ENCODE data around the gene CTTN. TPM values are rescaled to one million over a fixed set of nuclear protein-coding genes. Genes with fewer than 3 reads are reported as not detected.

CTTN gene
- total RNA-seq, 1 donor from 2014 or later: 412 TPM

- DNase-seq (ENCODE audit: low read depth) (no peak), FAIRE-seq (no peak)
- no peak for TF ChIP-seq CTCF (IDR thresholded peaks at IDR 0.05; ENCODE audit: insufficient read depth, low read length, severe bottlenecking)
- Histone ChIP-seq H3K36me3 (ENCODE audit: control insufficient read depth, insufficient read depth, low read length) (no peaks in the 10 kb centered on the region), H3K27me3 (ENCODE audit: control insufficient read depth, insufficient read depth, low read length) (no peaks in the 10 kb centered on the region), H3K4me3 (ENCODE audit: low read depth, low read length) (no peak overlapping the region)
Observed at GRCh38 chr11:70474710-70475109, 76.4 kb downstream of the CTTN start.

- FAIRE-seq (no peak), DNase-seq (ENCODE audit: low read depth) (no peak)
- Histone ChIP-seq H3K36me3 (ENCODE audit: control insufficient read depth, insufficient read depth, low read length) (no peaks in the 10 kb centered on the region), H3K4me3 (ENCODE audit: low read depth, low read length) (no peak overlapping the region), H3K27me3 (ENCODE audit: control insufficient read depth, insufficient read depth, low read length) (no peaks in the 10 kb centered on the region)
- no peak for TF ChIP-seq CTCF (IDR thresholded peaks at IDR 0.05; ENCODE audit: insufficient read depth, low read length, severe bottlenecking)
Observed at GRCh38 chr11:70476669-70477068, 78.3 kb downstream of the CTTN start.

GRCh38 chr11:70477176-70477575 is 78.8 kb downstream of the CTTN start:
- H3K36me3 ChIP-seq (ENCODE audit: control insufficient read depth, insufficient read depth, low read length): no peaks in the 10 kb centered on the region
- DNase-seq (ENCODE audit: low read depth) (no peak), FAIRE-seq (no peak)
- TF ChIP-seq CTCF (IDR thresholded peaks at IDR 0.05; ENCODE audit: insufficient read depth, low read length, severe bottlenecking): no peak
- no peaks in the 10 kb centered on the region for H3K27me3 ChIP-seq (ENCODE audit: control insufficient read depth, insufficient read depth, low read length)
- no peak overlapping the region for H3K4me3 ChIP-seq (ENCODE audit: low read depth, low read length)

GRCh38 chr11:70477609-70478008 is 79.3 kb downstream of the CTTN start:
- TF ChIP-seq CTCF (IDR thresholded peaks at IDR 0.05; ENCODE audit: insufficient read depth, low read length, severe bottlenecking): no peak
- no peak for FAIRE-seq
- no peaks in the 10 kb centered on the region for H3K27me3 ChIP-seq (ENCODE audit: control insufficient read depth, insufficient read depth, low read length)

GRCh38 chr11:70478166-70478890 is 80.0 kb downstream of the CTTN start:
- DNase-seq (ENCODE audit: low read depth) (no peak), FAIRE-seq (no peak)
- Histone ChIP-seq H3K36me3 (ENCODE audit: control insufficient read depth, insufficient read depth, low read length) (no peaks in the 10 kb centered on the region), H3K27me3 (ENCODE audit: control insufficient read depth, insufficient read depth, low read length) (no peaks in the 10 kb centered on the region), H3K4me3 (ENCODE audit: low read depth, low read length) (no peak overlapping the region)
- TF ChIP-seq CTCF (IDR thresholded peaks at IDR 0.05; ENCODE audit: insufficient read depth, low read length, severe bottlenecking): no peak

More at GRCh38 chr11:70477609-70478008, 79.3 kb downstream of the CTTN start:
- H3K36me3 ChIP-seq (ENCODE audit: control insufficient read depth, insufficient read depth, low read length): no peaks in the 10 kb centered on the region
- no peak for DNase-seq (ENCODE audit: low read depth)
- no peak overlapping the region for H3K4me3 ChIP-seq (ENCODE audit: low read depth, low read length)

GRCh38 chr11:70480711-70481110 is 82.4 kb downstream of the CTTN start:
- no peak for FAIRE-seq
- Histone ChIP-seq H3K4me3 (ENCODE audit: low read depth, low read length) (no peak overlapping the region), H3K27me3 (ENCODE audit: control insufficient read depth, insufficient read depth, low read length) (no peaks in the 10 kb centered on the region), H3K36me3 (ENCODE audit: control insufficient read depth, insufficient read depth, low read length) (no peaks in the 10 kb centered on the region)
- DNase-seq (ENCODE audit: low read depth): no peak
- no peak for TF ChIP-seq CTCF (IDR thresholded peaks at IDR 0.05; ENCODE audit: insufficient read depth, low read length, severe bottlenecking)

Data from bronchial epithelial cell (primary cell).